CD14-positive monocyte (primary cell): ENCODE measurements around the gene BAIAP2L1. TPM values are rescaled to one million over a fixed set of nuclear protein-coding genes. Genes with fewer than 3 reads are reported as not detected.
"Not testable (repeated sequence)": the region's sequence is repeated elsewhere in the genome, so short reads cannot be mapped to it uniquely, and the experiment has no call there.

Experiments
- DNase-seq, 3 donors: peaks; one replicate each; pipeline ENCODE4 v3.0.0-alpha.2; 2011 to 2022
- H2AFZ ChIP-seq: 2 replicates; pipeline ENCODE4 v1.6.0; 2012; ENCODE audit warnings: mild to moderate bottlenecking, low read depth, low read length, inconsistent platforms; ENCODE audit not compliant: insufficient read depth, poor library complexity, severe bottlenecking
- H3K27ac ChIP-seq, 2 donors: 1 replicate in 1 of 2; 2 replicates in 1 of 2; pipeline ENCODE4 v1.5.1; 2012 to 2013; ENCODE audit warnings: low read length in 2 of 2, control low read depth in 1 of 2, inconsistent platforms in 1 of 2, low read depth in 1 of 2, mild to moderate bottlenecking in 1 of 2
- H3K27me3 ChIP-seq, 2 donors: one replicate each; pipeline versions ENCODE4 v1.6.0 to v1.6.1; 2011 to 2013; ENCODE audit warnings: low read length in 2 of 2; ENCODE audit not compliant: control insufficient read depth in 2 of 2, insufficient read depth in 2 of 2
- H3K36me3 ChIP-seq, 2 donors: replicated peaks in 1 of 2; 1 replicate in 1 of 2; 2 replicates in 1 of 2; pipeline versions ENCODE4 v1.5.1 to v1.6.1; 2012 to 2013; ENCODE audit warnings: low read length in 2 of 2, control low read depth in 1 of 2, inconsistent platforms in 1 of 2, mild to moderate bottlenecking in 1 of 2; ENCODE audit not compliant: insufficient read depth in 2 of 2, control insufficient read depth in 1 of 2
- H3K4me1 ChIP-seq, 2 donors: 1 replicate in 1 of 2; 2 replicates in 1 of 2; pipeline versions ENCODE4 v1.5.1 to v1.6.1; 2012 to 2013; ENCODE audit warnings: low read length in 2 of 2, control low read depth in 1 of 2, inconsistent platforms in 1 of 2, mild to moderate bottlenecking in 1 of 2, moderate library complexity in 1 of 2; ENCODE audit not compliant: insufficient read depth in 2 of 2, control insufficient read depth in 1 of 2
- H3K4me2 ChIP-seq: replicated peaks from 2 replicates; pipeline ENCODE3; 2012; ENCODE audit warnings: low read length, moderate library complexity, mild to moderate bottlenecking; ENCODE audit not compliant: poor library complexity, severe bottlenecking; ENCODE audit errors: extremely low read depth
- H3K4me3 ChIP-seq, 3 experiments: fragments of 200-600 bp in 1 of 3; sonication (generic) in 1 of 3; replicated peaks in 1 of 3; 1 replicate in 2 of 3; 2 replicates in 1 of 3; pipeline ENCODE4 v1.5.1; 2011 to 2013; ENCODE audit warnings: low read length in 3 of 3, mild to moderate bottlenecking in 3 of 3, control low read depth in 2 of 3, low read depth in 2 of 3, inconsistent platforms in 1 of 3, moderate library complexity in 1 of 3
- H3K79me2 ChIP-seq: 2 replicates; pipeline ENCODE4 v1.6.0; 2012; ENCODE audit warnings: mild to moderate bottlenecking, control low read depth, inconsistent platforms, low read length, moderate library complexity; ENCODE audit not compliant: insufficient read depth
- H3K9ac ChIP-seq: 2 replicates; pipeline ENCODE4 v1.6.0; 2017; ENCODE audit warnings: low read length, mild to moderate bottlenecking; ENCODE audit not compliant: insufficient read depth, poor library complexity, severe bottlenecking
- H3K9me3 ChIP-seq, 2 donors: replicated peaks in 1 of 2; 1 replicate in 1 of 2; 2 replicates in 1 of 2; pipeline versions ENCODE4 v1.5.1 to v1.6.1; 2012 to 2013; ENCODE audit warnings: low read length in 2 of 2, control low read depth in 1 of 2; ENCODE audit not compliant: control insufficient read depth in 1 of 2, insufficient read depth in 1 of 2
- H4K20me1 ChIP-seq: 2 replicates; pipeline ENCODE4 v1.6.0; 2012; ENCODE audit warnings: mild to moderate bottlenecking, low read length, control low read depth, moderate library complexity; ENCODE audit not compliant: insufficient read depth
- H3K27ac Mint-ChIP-seq, 7 donors: one replicate each; pipeline ENCODE4 v1.8.0; 2020; ENCODE audit warnings: mild to moderate bottlenecking in 7 of 7, mixed read lengths in 7 of 7, moderate library complexity in 6 of 7, inconsistent platforms in 2 of 7
- H3K27me3 Mint-ChIP-seq, 3 donors: one replicate each; pipeline ENCODE4 v1.8.0; 2021 to 2022; ENCODE audit warnings: low read depth in 3 of 3, mild to moderate bottlenecking in 3 of 3, mixed read lengths in 3 of 3, moderate library complexity in 3 of 3, inconsistent platforms in 1 of 3
- H3K36me3 Mint-ChIP-seq, 2 donors: one replicate each; pipeline ENCODE4 v1.8.0; 2020; ENCODE audit warnings: mixed read lengths in 2 of 2, inconsistent platforms in 1 of 2, mild to moderate bottlenecking in 1 of 2
- H3K4me1 Mint-ChIP-seq: one replicate; pipeline ENCODE4 v1.8.0; 2020; ENCODE audit warnings: mild to moderate bottlenecking, mixed read lengths
- H3K4me3 Mint-ChIP-seq, 2 donors: one replicate each; pipeline ENCODE4 v1.8.0; 2020; ENCODE audit warnings: mild to moderate bottlenecking in 2 of 2, mixed read lengths in 2 of 2, moderate library complexity in 1 of 2
- H3K9me3 Mint-ChIP-seq, 7 donors: one replicate each; pipeline ENCODE4 v1.8.0; 2020 to 2022; ENCODE audit warnings: mixed read lengths in 7 of 7, mild to moderate bottlenecking in 6 of 7, moderate library complexity in 6 of 7, inconsistent platforms in 2 of 7
- CTCF ChIP-seq: fragments of 200-600 bp; IDR thresholded peaks from one replicate; pipeline ENCODE4 v1.8.0; 2022; ENCODE audit warnings: antibody characterized with exemption, mild to moderate bottlenecking
- whole genome bisulfite sequencing: methylation state at CpG from one replicate; pipeline ENCODE4 v1.1.5; 2013; ENCODE audit warnings: missing lambda C conversion rate; ENCODE audit not compliant: insufficient coverage; 5-methylcytosine and 5-hydroxymethylcytosine counted together
- intact Hi-C, 2 donors: fragments of 100-400 bp; cut with micrococcal nuclease; formaldehyde crosslinking; loops; one replicate each; pipeline versions ENCODE4 v1.15.0 to v1.15.1; 2023
- polyA plus RNA-seq, 3 donors: library from polyadenylated mRNA; depleted of rRNA in 1 of 3; unstranded in 2 of 3; stranded (reverse) in 1 of 3; fragments of 300-500 nt in 2 of 3; fragments of >200 nt in 1 of 3; fragmentation: Illumina TruSeq in 2 of 3; gene quantifications; 1 replicate in 2 of 3; 2 replicates in 1 of 3; pipeline ENCODE4 v1.2.3, GENCODE V29; 2012 to 2021

The BAIAP2L1 gene
- polyA plus RNA-seq, 3 donors, result 0.17 to 0.52 TPM; not detected in 1

- Mint-ChIP-seq H3K9me3 (peaks cover 0 to 9% (median 3%) of the 10 kb centered on the region in 7 donors), H3K36me3 (no peaks in the 10 kb centered on the region), H3K27me3 (peaks cover 12 to 21% (median 13%) of the 10 kb centered on the region in 3 donors), H3K4me3 (no peak overlapping the region), H3K27ac (peak overlapping the region in 1 of 7 donors; percentile 38), H3K4me1 (peaks cover 5% of the 10 kb centered on the region)
- Histone ChIP-seq H3K4me3 (no peak overlapping the region), H3K4me1 (no peaks in the 10 kb centered on the region), H3K79me2 (no peaks in the 10 kb centered on the region), H3K4me2 (no peak overlapping the region), H3K36me3 (no peaks in the 10 kb centered on the region), H3K9me3 (no peaks in the 10 kb centered on the region), H2AFZ (no peak overlapping the region), H4K20me1 (no peaks in the 10 kb centered on the region), H3K27ac (no peak overlapping the region), H3K9ac (no peak overlapping the region), H3K27me3 (peaks cover 0 to 5% of the 10 kb centered on the region in 2 donors)
- 97% methylated on average over 9 of the region's 9 CpGs for WGBS
- intact Hi-C loops, result no loop called here
- no peak for TF ChIP-seq CTCF
- DNase-seq, result no peak
These were observed 81.7 kb downstream of the BAIAP2L1 start for GRCh38 chr7:98319176-98319575.

- no peak for DNase-seq
- Histone ChIP-seq H3K79me2 (no peaks in the 10 kb centered on the region), H3K27me3 (no peaks in the 10 kb centered on the region), H3K9ac (no peak overlapping the region), H2AFZ (no peak overlapping the region), H3K4me3 (no peak overlapping the region), H3K4me2 (no peak overlapping the region), H3K27ac (no peak overlapping the region), H3K36me3 (no peaks in the 10 kb centered on the region), H3K4me1 (no peaks in the 10 kb centered on the region), H3K9me3 (no peaks in the 10 kb centered on the region), H4K20me1 (no peaks in the 10 kb centered on the region)
- Mint-ChIP-seq H3K27me3 (peaks cover 2 to 5% (median 4%) of the 10 kb centered on the region in 3 donors), H3K4me1 (peaks cover 2% of the 10 kb centered on the region), H3K9me3 (peaks cover 0 to 9% (median 3%) of the 10 kb centered on the region in 7 donors), H3K27ac (peak overlapping the region in 1 of 7 donors; percentile 37), H3K4me3 (no peak overlapping the region), H3K36me3 (no peaks in the 10 kb centered on the region)
- intact Hi-C loops, result no loop called here
- 91% methylated on average over 13 of the region's 14 CpGs for WGBS
- no peak for TF ChIP-seq CTCF
These were observed 83.4 kb downstream of the BAIAP2L1 start for GRCh38 chr7:98317366-98318040.

GRCh38 chr7:98315994-98316527, 84.8 kb downstream of the BAIAP2L1 start:
- DNase-seq, H3K4me1 Mint-ChIP-seq, H3K4me3 Mint-ChIP-seq, H3K9me3 ChIP-seq, H3K27me3 Mint-ChIP-seq, H3K36me3 ChIP-seq, H3K27ac Mint-ChIP-seq, H4K20me1 ChIP-seq, H3K9me3 Mint-ChIP-seq, H3K27me3 ChIP-seq, H3K79me2 ChIP-seq, H3K9ac ChIP-seq, H2AFZ ChIP-seq, H3K4me3 ChIP-seq, H3K36me3 Mint-ChIP-seq, intact Hi-C loops, H3K4me1 ChIP-seq, H3K27ac ChIP-seq, H3K4me2 ChIP-seq: not testable (repeated sequence)
- 100% methylated on average over 2 of the region's 4 CpGs for WGBS
